IPS-15b (cell line): ENCODE measurements around the gene AJAP1.

Experiments used
- H3K27me3 ChIP-seq: one replicate; pipeline ENCODE4 v1.6.1; 2013; ENCODE audit warnings: low read length; ENCODE audit not compliant: control insufficient read depth, insufficient read depth
- H3K36me3 ChIP-seq: one replicate; pipeline ENCODE4 v1.6.1; 2013; ENCODE audit warnings: low read length; ENCODE audit not compliant: control insufficient read depth, insufficient read depth
- H3K4me1 ChIP-seq: one replicate; pipeline ENCODE4 v1.6.1; 2013; ENCODE audit warnings: mild to moderate bottlenecking, low read length; ENCODE audit not compliant: control insufficient read depth, insufficient read depth
- H3K4me3 ChIP-seq: one replicate; pipeline ENCODE4 v1.5.1; 2013; ENCODE audit warnings: low read depth, low read length
- H3K9ac ChIP-seq: one replicate; pipeline ENCODE4 v1.6.1; 2013; ENCODE audit warnings: low read depth, mild to moderate bottlenecking, low read length
- H3K9me3 ChIP-seq: one replicate; pipeline ENCODE4 v1.6.1; 2013; ENCODE audit warnings: mild to moderate bottlenecking, low read length; ENCODE audit not compliant: control insufficient read depth, insufficient read depth

The AJAP1 gene

DNA sequence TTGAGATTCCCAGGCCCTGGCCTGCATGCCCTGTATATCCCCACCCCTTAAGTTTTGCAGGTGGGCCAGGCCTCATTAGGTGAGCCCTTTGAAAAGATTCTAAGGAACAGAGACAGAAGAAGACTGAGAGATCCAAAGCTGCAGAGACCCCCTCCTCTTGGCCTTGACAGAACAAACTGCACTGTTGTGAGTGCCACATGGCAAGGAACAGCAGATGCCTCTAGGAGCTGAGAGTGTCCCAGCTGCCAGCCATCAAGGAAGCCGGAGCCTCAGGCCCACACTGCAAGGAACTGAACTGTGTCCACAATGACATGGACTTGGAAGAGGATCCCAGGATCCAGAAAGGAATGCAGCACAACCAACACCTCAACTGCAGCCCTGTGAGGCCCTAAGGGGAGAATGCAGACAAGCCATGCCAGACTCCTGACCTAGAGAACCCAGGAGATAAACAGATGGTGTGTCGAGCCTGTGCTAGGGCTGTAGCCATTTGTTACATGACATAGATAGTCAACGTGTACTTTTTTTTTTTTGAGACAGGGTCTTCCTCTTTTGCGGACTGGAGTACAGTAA is 182.7 kb downstream of the AJAP1 start:
- peaks cover 2% of the 10 kb centered on the region for H3K36me3 ChIP-seq
- no peaks in the 10 kb centered on the region for H3K4me1 ChIP-seq
- H3K27me3 ChIP-seq: no peaks in the 10 kb centered on the region
- no peaks in the 10 kb centered on the region for H3K9me3 ChIP-seq
- no peak overlapping the region for H3K9ac ChIP-seq
- no peak overlapping the region for H3K4me3 ChIP-seq

DNA sequence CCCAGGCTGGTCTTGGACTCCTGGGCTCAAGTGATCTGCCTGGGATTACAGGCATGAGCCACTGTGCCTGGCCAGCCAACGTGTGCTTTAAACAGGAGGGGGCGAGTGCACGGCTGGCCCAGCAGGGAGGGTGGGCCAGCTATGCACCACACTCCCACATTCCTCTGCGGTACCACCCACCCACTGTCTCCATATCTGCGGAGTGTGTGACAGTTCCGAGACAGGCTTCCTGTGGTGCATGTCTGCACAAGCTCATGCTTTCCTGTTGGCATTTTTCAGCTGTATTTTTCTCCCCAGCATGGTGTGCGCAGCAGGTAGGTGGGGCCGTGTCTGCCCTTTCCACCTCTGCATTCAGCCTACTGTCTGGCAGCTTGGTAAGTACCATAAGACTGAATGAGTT is 183.3 kb downstream of the AJAP1 start:
- Histone ChIP-seq H3K27me3 (no peaks in the 10 kb centered on the region), H3K4me1 (no peaks in the 10 kb centered on the region), H3K9ac (no peak overlapping the region), H3K36me3 (peaks cover 2% of the 10 kb centered on the region), H3K9me3 (no peaks in the 10 kb centered on the region), H3K4me3 (no peak overlapping the region)

DNA sequence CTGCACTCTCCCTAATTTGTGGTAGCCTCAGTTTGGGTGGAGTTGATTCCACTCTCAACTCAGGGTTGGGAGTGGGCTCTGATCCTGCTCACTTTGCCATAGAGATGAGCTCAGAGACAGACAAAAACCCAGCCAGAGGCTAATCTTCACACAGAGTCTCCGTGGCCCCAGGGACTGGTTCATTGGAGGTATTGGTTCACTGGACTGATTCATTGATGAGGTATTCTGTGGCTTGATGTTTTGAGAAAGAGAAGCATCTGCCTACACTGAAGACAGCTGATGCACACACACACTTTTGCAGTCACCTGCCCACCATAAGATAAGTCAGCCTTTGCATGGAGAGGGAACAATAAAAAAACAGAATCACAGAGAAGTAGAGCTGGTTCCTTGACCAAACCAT is 183.8 kb downstream of the AJAP1 start:
- H3K4me1 ChIP-seq: no peaks in the 10 kb centered on the region
- H3K36me3 ChIP-seq: peaks cover 2% of the 10 kb centered on the region
- no peak overlapping the region for H3K4me3 ChIP-seq
- H3K9ac ChIP-seq: no peak overlapping the region
- no peaks in the 10 kb centered on the region for H3K9me3 ChIP-seq
- H3K27me3 ChIP-seq: no peaks in the 10 kb centered on the region
